ACC112 (cell line): Measurements from ENCODE around the gene RSPO3.
A peak's percentile ranks its signal among the peaks of the same experiment; 100 is the strongest.
"Not testable (repeated sequence)": the region's sequence is repeated elsewhere in the genome, so short reads cannot be mapped to it uniquely, and the experiment has no call there.

ENCODE experiments used
- H2AFZ ChIP-seq: fragments of 200-600 bp; sonication (generic); one replicate; pipeline ENCODE4 v1.6.0; 2017; ENCODE audit warnings: antibody characterized with exemption, low read length; ENCODE audit not compliant: unreplicated experiment
- H3K27ac ChIP-seq: fragments of 200-600 bp; sonication (generic); 2 replicates; pipeline ENCODE4 v1.5.1; 2014; ENCODE audit warnings: low read depth, mild to moderate bottlenecking, antibody characterized with exemption, low read length, moderate library complexity
- H3K27me3 ChIP-seq: fragments of 200-600 bp; sonication (generic); 2 replicates; pipeline ENCODE4 v1.6.1; 2014; ENCODE audit warnings: mild to moderate bottlenecking, antibody characterized with exemption, low read length, moderate library complexity, mixed read lengths; ENCODE audit not compliant: insufficient read depth
- H3K36me3 ChIP-seq: fragments of 200-600 bp; sonication (generic); 2 replicates; pipeline ENCODE4 v1.6.1; 2016; ENCODE audit warnings: mild to moderate bottlenecking, antibody characterized with exemption, low read length, moderate library complexity, mixed read lengths; ENCODE audit not compliant: insufficient read depth
- H3K4me1 ChIP-seq: fragments of 200-600 bp; sonication (generic); one replicate; pipeline ENCODE4 v1.6.1; 2016; ENCODE audit warnings: low read length, mixed read lengths; ENCODE audit not compliant: insufficient read depth, unreplicated experiment, control insufficient read depth
- H3K4me3 ChIP-seq: fragments of 200-600 bp; sonication (generic); 2 replicates; pipeline ENCODE4 v1.5.1; 2014; ENCODE audit warnings: mild to moderate bottlenecking, low read depth, low read length
- H3K79me2 ChIP-seq: fragments of 200-600 bp; sonication (generic); one replicate; pipeline ENCODE4 v1.6.0; 2016; ENCODE audit warnings: low read length; ENCODE audit not compliant: control insufficient read depth, unreplicated experiment, insufficient read depth

RSPO3 gene

GRCh38 chr6:127216810-127217789 lies 98.6 kb downstream of the RSPO3 start:
- H3K4me1 ChIP-seq = peaks cover 8% of the 10 kb centered on the region
- no peaks in the 10 kb centered on the region for H3K27me3 ChIP-seq
- peak overlapping the region; percentile 5 for H2AFZ ChIP-seq
- H3K79me2 ChIP-seq = no peaks in the 10 kb centered on the region
- no peak overlapping the region for H3K4me3 ChIP-seq
- no peaks in the 10 kb centered on the region for H3K36me3 ChIP-seq
- H3K27ac ChIP-seq = no peak overlapping the region

- Histone ChIP-seq H3K4me3 (no peak overlapping the region), H2AFZ (no peak overlapping the region), H3K79me2 (no peaks in the 10 kb centered on the region), H3K4me1 (peaks cover 8% of the 10 kb centered on the region), H3K27me3 (no peaks in the 10 kb centered on the region), H3K36me3 (no peaks in the 10 kb centered on the region), H3K27ac (no peak overlapping the region)
Measured at GRCh38 chr6:127219869-127220268, 101.4 kb downstream of the RSPO3 start.

GRCh38 chr6:127221201-127221600 lies 102.7 kb downstream of the RSPO3 start:
- H2AFZ ChIP-seq = no peak overlapping the region
- no peaks in the 10 kb centered on the region for H3K27me3 ChIP-seq
- H3K36me3 ChIP-seq = no peaks in the 10 kb centered on the region
- H3K4me3 ChIP-seq = no peak overlapping the region
- no peaks in the 10 kb centered on the region for H3K79me2 ChIP-seq
- peaks cover 8% of the 10 kb centered on the region for H3K4me1 ChIP-seq
- no peak overlapping the region for H3K27ac ChIP-seq

GRCh38 chr6:127222418-127222817 lies 103.9 kb downstream of the RSPO3 start:
- Histone ChIP-seq H3K27ac (no peak overlapping the region), H3K79me2 (no peaks in the 10 kb centered on the region)

GRCh38 chr6:127225497-127225896 lies 107.0 kb downstream of the RSPO3 start:
- Histone ChIP-seq H3K27ac (no peak overlapping the region), H3K79me2 (no peaks in the 10 kb centered on the region), H3K4me1 (no peaks in the 10 kb centered on the region), H3K36me3 (no peaks in the 10 kb centered on the region), H2AFZ (no peak overlapping the region), H3K27me3 (no peaks in the 10 kb centered on the region), H3K4me3 (no peak overlapping the region)

More at GRCh38 chr6:127222418-127222817, 103.9 kb downstream of the RSPO3 start:
- Histone ChIP-seq H3K4me1 (peaks cover under 1% of the 10 kb centered on the region), H2AFZ (no peak overlapping the region), H3K36me3 (no peaks in the 10 kb centered on the region), H3K27me3 (no peaks in the 10 kb centered on the region), H3K4me3 (no peak overlapping the region)

- not testable (repeated sequence) for H3K79me2 ChIP-seq, H3K27ac ChIP-seq, H3K36me3 ChIP-seq, H3K4me3 ChIP-seq, H3K27me3 ChIP-seq, H3K4me1 ChIP-seq, H2AFZ ChIP-seq
Measured at GRCh38 chr6:127233819-127234218, 115.3 kb downstream of the RSPO3 start.

- H2AFZ ChIP-seq = no peak overlapping the region
Measured at GRCh38 chr6:127243501-127243900, 125.0 kb downstream of the RSPO3 start.

More at GRCh38 chr6:127243501-127243900, 125.0 kb downstream of the RSPO3 start:
- no peak overlapping the region for H3K27ac ChIP-seq
- H3K79me2 ChIP-seq = no peaks in the 10 kb centered on the region
- no peaks in the 10 kb centered on the region for H3K36me3 ChIP-seq
- no peaks in the 10 kb centered on the region for H3K4me1 ChIP-seq
- H3K4me3 ChIP-seq = no peak overlapping the region
- no peaks in the 10 kb centered on the region for H3K27me3 ChIP-seq
